Mesenchymal stem cell (in vitro differentiated cells and primary cell): ENCODE data around the gene CAPN11.

Source experiments
- DNase-seq: peaks from one replicate; pipeline ENCODE4 v3.0.0-alpha.2; 2013
- H2AFZ ChIP-seq: one replicate; pipeline ENCODE4 v1.6.1; 2013; ENCODE audit warnings: low read depth, mild to moderate bottlenecking, control low read depth, inconsistent platforms, low read length, moderate library complexity
- H2AK5ac ChIP-seq: 2 replicates; pipeline ENCODE4 v1.6.1; 2013; ENCODE audit warnings: low read length, moderate library complexity, mild to moderate bottlenecking, inconsistent platforms; ENCODE audit not compliant: severe bottlenecking
- H2BK120ac ChIP-seq: one replicate; pipeline ENCODE4 v1.6.1; 2013; ENCODE audit warnings: low read depth, mild to moderate bottlenecking, inconsistent platforms, low read length, moderate library complexity
- H2BK12ac ChIP-seq, 2 experiments: one replicate each; pipeline ENCODE4 v1.6.1; 2013; ENCODE audit warnings: inconsistent platforms in 2 of 2, low read length in 2 of 2, mild to moderate bottlenecking in 2 of 2, moderate library complexity in 2 of 2, control low read depth in 1 of 2
- H2BK15ac ChIP-seq: one replicate; pipeline ENCODE4 v1.6.1; 2013; ENCODE audit warnings: mild to moderate bottlenecking, low read depth, inconsistent platforms; ENCODE audit not compliant: poor library complexity, severe bottlenecking
- H2BK5ac ChIP-seq: 2 replicates; pipeline ENCODE4 v1.6.1; 2013; ENCODE audit warnings: low read depth, mild to moderate bottlenecking, low read length, control low read depth, inconsistent platforms; ENCODE audit not compliant: poor library complexity, severe bottlenecking
- H3K14ac ChIP-seq, 2 experiments: one replicate each; pipeline ENCODE4 v1.6.1; 2013; ENCODE audit warnings: inconsistent platforms in 2 of 2, low read length in 2 of 2, control low read depth in 1 of 2, mild to moderate bottlenecking in 1 of 2, moderate library complexity in 1 of 2
- H3K18ac ChIP-seq, 2 experiments: one replicate each; pipeline ENCODE4 v1.6.1; 2013; ENCODE audit warnings: inconsistent platforms in 2 of 2, low read length in 2 of 2, control low read depth in 1 of 2, low read depth in 1 of 2, mild to moderate bottlenecking in 1 of 2
- H3K23ac ChIP-seq, 2 experiments: one replicate each; pipeline ENCODE4 v1.6.1; 2013; ENCODE audit warnings: inconsistent platforms in 2 of 2, low read length in 2 of 2, mild to moderate bottlenecking in 2 of 2, moderate library complexity in 2 of 2, control low read depth in 1 of 2
- H3K27ac ChIP-seq: 2 replicates; pipeline ENCODE4 v1.5.1; 2013; ENCODE audit warnings: mild to moderate bottlenecking, moderate library complexity, low read length, control low read depth, inconsistent platforms; ENCODE audit not compliant: poor library complexity, severe bottlenecking
- H3K27me3 ChIP-seq, 2 experiments: 2 replicates each; pipeline versions ENCODE4 v1.6.1 to v1.7.0; 2013; ENCODE audit warnings: low read length in 2 of 2, mild to moderate bottlenecking in 2 of 2, moderate library complexity in 2 of 2, control low read depth in 1 of 2, inconsistent platforms in 1 of 2; ENCODE audit not compliant: control insufficient read depth in 1 of 2, insufficient read depth in 1 of 2
- H3K36me3 ChIP-seq, 2 experiments: 2 replicates each; pipeline versions ENCODE4 v1.6.1 to v1.7.0; 2013; ENCODE audit warnings: low read length in 2 of 2, control low read depth in 1 of 2, inconsistent platforms in 1 of 2, low read depth in 1 of 2, mild to moderate bottlenecking in 1 of 2; ENCODE audit not compliant: insufficient read depth in 2 of 2, control insufficient read depth in 1 of 2
- H3K4ac ChIP-seq, 2 experiments: one replicate each; pipeline ENCODE4 v1.6.1; 2013; ENCODE audit warnings: inconsistent platforms in 2 of 2, low read length in 2 of 2, mild to moderate bottlenecking in 2 of 2, moderate library complexity in 2 of 2, control low read depth in 1 of 2, low read depth in 1 of 2
- H3K4me1 ChIP-seq: 2 replicates; pipeline ENCODE4 v1.6.1; 2013; ENCODE audit warnings: low read depth, low read length, control low read depth; ENCODE audit not compliant: control insufficient read depth, insufficient read depth
- H3K4me2 ChIP-seq: 2 replicates; pipeline ENCODE4 v1.6.1; 2013; ENCODE audit warnings: low read length, mild to moderate bottlenecking, inconsistent platforms; ENCODE audit not compliant: poor library complexity, severe bottlenecking
- H3K4me3 ChIP-seq, 2 experiments: 2 replicates each; pipeline versions ENCODE4 v1.5.1 to v1.7.0; 2013; ENCODE audit warnings: low read length in 2 of 2, mild to moderate bottlenecking in 2 of 2, control low read depth in 1 of 2, low read depth in 1 of 2; ENCODE audit not compliant: insufficient read depth in 1 of 2
- H3K79me1 ChIP-seq: replicated peaks from 2 replicates; pipeline ENCODE4 v1.6.1; 2013; ENCODE audit warnings: mild to moderate bottlenecking, control low read depth, low read length, inconsistent platforms; ENCODE audit not compliant: poor library complexity, severe bottlenecking
- H3K9ac ChIP-seq: 2 replicates; pipeline ENCODE4 v1.7.0; 2013; ENCODE audit warnings: mild to moderate bottlenecking, low read length, moderate library complexity
- H3K9me3 ChIP-seq: 2 replicates; pipeline ENCODE4 v1.7.0; 2013; ENCODE audit warnings: mild to moderate bottlenecking, low read length; ENCODE audit not compliant: control insufficient read depth
- H4K8ac ChIP-seq: one replicate; pipeline ENCODE4 v1.6.1; 2013; ENCODE audit warnings: inconsistent platforms, mild to moderate bottlenecking, low read length, moderate library complexity
- H4K91ac ChIP-seq: one replicate; pipeline ENCODE4 v1.6.1; 2013; ENCODE audit warnings: mild to moderate bottlenecking, low read length, inconsistent platforms
- whole genome bisulfite sequencing: methylation state at CpG from one replicate; pipeline ENCODE4 v1.1.7; 2013; ENCODE audit warnings: mixed read lengths; 5-methylcytosine and 5-hydroxymethylcytosine counted together

The CAPN11 gene

DNA sequence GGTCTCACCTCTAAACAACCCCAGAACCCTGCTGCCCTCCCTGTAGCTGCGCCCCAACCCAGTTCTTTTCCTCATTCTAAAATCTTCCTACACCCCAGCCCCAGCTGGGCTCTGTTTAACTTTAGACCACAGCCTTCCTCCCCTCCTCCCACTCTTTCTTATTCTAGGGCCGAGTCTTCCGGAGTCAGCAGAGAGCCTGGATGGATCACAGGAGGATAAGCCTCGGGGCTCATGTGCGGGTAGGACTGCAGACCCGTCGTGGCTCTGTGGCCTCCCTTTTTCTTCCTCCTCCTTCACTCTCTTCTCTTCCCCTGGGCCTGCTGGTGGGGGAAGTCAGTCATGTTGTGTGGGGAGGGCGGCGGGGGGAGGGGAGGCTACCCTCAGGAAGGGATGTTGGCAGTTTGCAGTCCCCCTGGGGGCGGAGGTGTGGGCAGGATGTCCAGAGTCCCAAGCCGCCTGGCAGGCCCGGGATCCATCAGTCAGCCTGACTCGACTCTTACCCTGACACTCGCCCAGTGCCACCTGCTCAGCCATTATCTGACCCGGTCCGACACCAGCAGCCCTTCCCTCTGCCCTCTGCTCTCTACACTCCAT lies 8.1 kb downstream of the CAPN11 start:
- no peaks in the 10 kb centered on the region for H3K79me1 ChIP-seq
- no peak overlapping the region for H3K4ac ChIP-seq
- no peak overlapping the region for H3K9ac ChIP-seq
- no peak overlapping the region for H3K4me3 ChIP-seq
- DNase-seq = no peak
- no peak overlapping the region for H3K4me2 ChIP-seq
- H2BK120ac ChIP-seq = no peak overlapping the region
- no peak overlapping the region for H2AK5ac ChIP-seq
- H4K91ac ChIP-seq = no peak overlapping the region
- H3K18ac ChIP-seq = no peak overlapping the region
- peaks cover 2% of the 10 kb centered on the region for H3K4me1 ChIP-seq
- H3K23ac ChIP-seq = no peak overlapping the region
- no peak overlapping the region for H2BK12ac ChIP-seq
- H3K9me3 ChIP-seq = no peaks in the 10 kb centered on the region
- H3K36me3 ChIP-seq = no peaks in the 10 kb centered on the region
- 66% methylated on average over 10 of the region's 16 CpGs for WGBS
- H2BK5ac ChIP-seq = no peak overlapping the region
- H3K27me3 ChIP-seq = peaks cover 54 to 57% of the 10 kb centered on the region in 2 experiments
- no peak overlapping the region for H3K27ac ChIP-seq
- H4K8ac ChIP-seq = no peak overlapping the region
- no peak overlapping the region for H3K14ac ChIP-seq
- no peak overlapping the region for H2BK15ac ChIP-seq
- no peak overlapping the region for H2AFZ ChIP-seq

- Histone ChIP-seq H4K8ac (no peak overlapping the region), H2BK12ac (no peak overlapping the region), H2AFZ (no peak overlapping the region), H2AK5ac (no peak overlapping the region), H2BK5ac (no peak overlapping the region), H3K27me3 (peaks cover 51 to 56% of the 10 kb centered on the region in 2 experiments), H3K4me3 (no peak overlapping the region), H3K27ac (no peak overlapping the region), H4K91ac (no peak overlapping the region), H3K9me3 (no peaks in the 10 kb centered on the region), H3K18ac (no peak overlapping the region), H3K9ac (no peak overlapping the region), H3K4me2 (no peak overlapping the region), H3K4ac (no peak overlapping the region), H3K36me3 (no peaks in the 10 kb centered on the region), H3K23ac (no peak overlapping the region), H3K79me1 (no peaks in the 10 kb centered on the region), H2BK120ac (no peak overlapping the region), H3K4me1 (peaks cover 2% of the 10 kb centered on the region), H2BK15ac (no peak overlapping the region), H3K14ac (no peak overlapping the region)
- WGBS = 100% methylated on average over 1 of the region's 1 CpG
- no peak for DNase-seq
These were observed 8.9 kb downstream of the CAPN11 start for GRCh38 chr6:44167567-44167966.

- 85% methylated on average over 9 of the region's 9 CpGs for WGBS
- no peak overlapping the region for H4K8ac ChIP-seq
These were observed 10.5 kb downstream of the CAPN11 start for GRCh38 chr6:44169154-44169553.

DNA sequence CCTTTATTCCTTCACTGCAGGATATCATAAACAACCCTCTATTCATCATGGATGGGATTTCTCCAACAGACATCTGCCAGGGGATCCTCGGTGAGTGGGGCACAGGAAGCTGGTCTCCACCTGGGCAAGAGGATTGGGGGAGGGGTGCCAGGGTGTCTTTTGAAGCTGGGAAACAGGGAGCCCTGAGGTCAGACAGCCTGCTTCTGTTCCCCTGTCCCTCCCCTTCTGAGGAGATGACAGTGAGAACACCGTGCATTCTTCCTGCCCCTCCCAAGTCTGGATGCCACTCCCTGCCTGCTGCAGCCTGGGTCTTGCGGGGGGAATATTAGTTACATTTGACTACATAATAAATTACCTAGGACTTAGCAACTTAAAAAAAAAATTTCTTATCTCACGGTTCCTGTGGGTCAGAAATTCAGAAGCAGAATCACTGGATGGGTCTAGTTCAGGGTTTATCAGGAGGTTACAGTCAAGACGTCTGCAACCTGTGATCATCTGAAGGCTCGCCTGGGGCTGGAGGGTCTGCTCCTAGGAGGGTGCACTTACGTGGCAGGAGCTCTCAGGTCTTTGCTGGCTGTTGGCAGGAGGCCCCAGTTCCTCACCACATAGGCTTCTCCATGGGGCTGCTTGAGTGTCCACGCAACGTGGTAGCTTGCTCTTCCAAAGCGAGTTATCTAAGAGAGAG lies 11.4 kb downstream of the CAPN11 start:
- Histone ChIP-seq H4K8ac (no peak overlapping the region), H2BK5ac (no peak overlapping the region), H3K27me3 (peaks cover 35 to 43% of the 10 kb centered on the region in 2 experiments), H3K4me1 (peaks cover 8% of the 10 kb centered on the region), H2AK5ac (no peak overlapping the region), H3K4me3 (no peak overlapping the region), H2BK120ac (no peak overlapping the region), H2AFZ (no peak overlapping the region), H3K27ac (no peak overlapping the region), H3K14ac (no peak overlapping the region), H3K4me2 (no peak overlapping the region), H3K4ac (no peak overlapping the region), H3K23ac (no peak overlapping the region), H3K18ac (no peak overlapping the region), H2BK12ac (no peak overlapping the region), H2BK15ac (no peak overlapping the region), H3K9ac (no peak overlapping the region), H4K91ac (no peak overlapping the region), H3K79me1 (no peaks in the 10 kb centered on the region), H3K36me3 (no peaks in the 10 kb centered on the region), H3K9me3 (no peaks in the 10 kb centered on the region)
- 78% methylated on average over 8 of the region's 10 CpGs for WGBS
- no peak for DNase-seq

More at GRCh38 chr6:44169154-44169553, 10.5 kb downstream of the CAPN11 start:
- Histone ChIP-seq H3K9ac (no peak overlapping the region), H3K27ac (no peak overlapping the region), H3K27me3 (peaks cover 39 to 48% of the 10 kb centered on the region in 2 experiments), H2BK12ac (no peak overlapping the region), H3K79me1 (no peaks in the 10 kb centered on the region), H2BK120ac (no peak overlapping the region), H3K36me3 (no peaks in the 10 kb centered on the region), H4K91ac (no peak overlapping the region), H3K4me3 (no peak overlapping the region), H2BK5ac (no peak overlapping the region), H3K14ac (no peak overlapping the region), H3K9me3 (no peaks in the 10 kb centered on the region), H3K4me1 (peaks cover 8% of the 10 kb centered on the region), H3K23ac (no peak overlapping the region), H2BK15ac (no peak overlapping the region), H3K4ac (no peak overlapping the region), H2AFZ (no peak overlapping the region), H3K4me2 (no peak overlapping the region), H3K18ac (no peak overlapping the region), H2AK5ac (no peak overlapping the region)
- no peak for DNase-seq
